GM19023 (cell line): ENCODE results near the gene AP4E1.
"Not testable (repeated sequence)": the region's sequence is repeated elsewhere in the genome, so short reads cannot be mapped to it uniquely, and the experiment has no call there.

ENCODE experiments used
- ATAC-seq: cut with Tn5 transposase; IDR thresholded peaks from one replicate; pipeline ENCODE4 v1.9.1; 2021; ENCODE audit warnings: mild to moderate bottlenecking, moderate library complexity; ENCODE audit not compliant: unreplicated experiment

AP4E1 gene

GRCh38 chr15:50943638-50944037, 35.2 kb downstream of the AP4E1 start:
- no peak for ATAC-seq

GRCh38 chr15:50944672-50945071, 36.2 kb downstream of the AP4E1 start:
- no peak for ATAC-seq

- ATAC-seq: no peak
These were observed 37.2 kb downstream of the AP4E1 start for GRCh38 chr15:50945725-50946124.

GRCh38 chr15:50950745-50951144, 42.3 kb downstream of the AP4E1 start:
- ATAC-seq: not testable (repeated sequence)

GRCh38 chr15:50953302-50953701, 44.8 kb downstream of the AP4E1 start:
- no peak for ATAC-seq

GRCh38 chr15:50954837-50955236, 46.4 kb downstream of the AP4E1 start:
- ATAC-seq: not testable (repeated sequence)

- ATAC-seq: no peak
These were observed 51.2 kb downstream of the AP4E1 start for GRCh38 chr15:50959717-50960116.

GRCh38 chr15:50964075-50964474, 55.6 kb downstream of the AP4E1 start:
- no peak for ATAC-seq

- no peak for ATAC-seq
These were observed 59.9 kb downstream of the AP4E1 start for GRCh38 chr15:50968353-50968752.

- no peak for ATAC-seq
These were observed 62.0 kb downstream of the AP4E1 start for GRCh38 chr15:50970524-50970923.

- no peak for ATAC-seq
These were observed 62.6 kb downstream of the AP4E1 start for GRCh38 chr15:50971115-50971514.

- ATAC-seq: no peak
These were observed 63.1 kb downstream of the AP4E1 start for GRCh38 chr15:50971542-50971941.

- no peak for ATAC-seq
These were observed 65.1 kb downstream of the AP4E1 start for GRCh38 chr15:50973605-50974004.

GRCh38 chr15:50977162-50977561, 68.7 kb downstream of the AP4E1 start:
- ATAC-seq: no peak

- no peak for ATAC-seq
These were observed 70.1 kb downstream of the AP4E1 start for GRCh38 chr15:50978580-50978979.

- ATAC-seq: no peak
These were observed 70.6 kb downstream of the AP4E1 start for GRCh38 chr15:50979041-50979440.

GRCh38 chr15:50993598-50993997, 85.1 kb downstream of the AP4E1 start:
- no peak for ATAC-seq

GRCh38 chr15:50996641-50997040, 88.2 kb downstream of the AP4E1 start:
- no peak for ATAC-seq

- no peak for ATAC-seq
These were observed 89.0 kb downstream of the AP4E1 start for GRCh38 chr15:50997371-50998051.

GRCh38 chr15:51004103-51004551, 95.6 kb downstream of the AP4E1 start:
- no peak for ATAC-seq

GRCh38 chr15:51006336-51006985, 98.0 kb downstream of the AP4E1 start:
- no peak for ATAC-seq

GRCh38 chr15:51007131-51007666, 98.7 kb downstream of the AP4E1 start:
- ATAC-seq: no peak
